Measurements from ENCODE around the gene TMEM179.

- TF ChIP-seq POLR2AphosphoS5 (IDR thresholded peaks at IDR 0.05; ENCODE audit: borderline replicate concordance, low read depth, low read length) (no peak), EZH2 (IDR thresholded peaks at IDR 0.05) (no peak)
Measured at GRCh38 chr14:104583424-104584306, 20.9 kb downstream of the TMEM179 start.
